Right lung (tissue), 5 donors: Measurements from ENCODE around the gene ZCCHC7. TPM values are rescaled to one million over a fixed set of nuclear protein-coding genes. Genes with fewer than 3 reads are reported as not detected.

Experiments
- DNase-seq, 2 donors: peaks; one replicate each; pipeline ENCODE4 v3.0.0-alpha.2; 2013
- polyA plus RNA-seq, 5 donors: library from polyadenylated mRNA; unstranded; fragments of 120-200 nt; gene quantifications; one replicate each; pipeline versions ENCODE4 v1.2.1 to v1.2.3, GENCODE V29; 2013; ENCODE audit warnings: inconsistent platforms in 1 of 5, low replicate concordance in 1 of 5; ENCODE audit not compliant: insufficient read length in 5 of 5, insufficient read depth in 1 of 5

ZCCHC7 gene
- polyA plus RNA-seq, 5 donors = 18.2 to 24.5 (median 24.3) TPM

DNA sequence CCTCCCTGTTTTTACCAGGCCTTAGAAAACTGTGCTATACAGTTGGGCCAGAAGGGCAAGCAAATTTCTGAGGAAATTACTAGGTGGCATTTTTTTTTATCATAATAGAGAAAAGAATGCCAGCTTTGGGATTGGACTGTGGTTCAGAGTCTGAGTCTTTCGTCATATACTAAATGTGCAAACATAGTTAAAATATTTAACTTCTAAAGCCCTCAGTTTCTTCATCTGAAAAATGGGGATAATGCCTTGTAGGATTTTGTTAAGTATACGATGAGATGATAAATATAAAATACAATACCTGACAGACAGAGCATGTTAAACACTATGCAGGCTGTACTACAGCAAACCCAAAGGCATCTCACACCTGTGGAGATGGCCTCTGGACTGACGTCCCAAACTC lies 214.9 kb downstream of the ZCCHC7 start:
- no peak for DNase-seq

DNA sequence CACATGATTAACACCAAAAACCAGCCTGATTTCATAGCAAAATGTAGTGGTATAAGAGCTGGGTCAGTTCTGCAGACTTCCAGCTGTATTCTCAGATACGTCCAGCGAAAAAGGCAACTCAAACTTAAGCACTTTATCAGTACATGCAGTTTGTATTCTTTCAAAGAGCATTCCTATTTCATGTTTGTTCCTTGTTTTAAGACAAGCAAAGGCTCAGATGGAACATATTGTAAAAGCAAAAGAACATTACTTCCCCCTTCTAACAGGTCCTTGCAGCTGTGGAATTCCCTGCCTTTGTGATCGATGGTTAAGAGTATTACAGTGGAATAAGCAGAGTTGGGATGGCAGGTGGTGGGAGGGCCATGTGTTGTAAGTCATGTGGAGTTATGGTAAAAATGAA lies 215.8 kb downstream of the ZCCHC7 start:
- no peak for DNase-seq

DNA sequence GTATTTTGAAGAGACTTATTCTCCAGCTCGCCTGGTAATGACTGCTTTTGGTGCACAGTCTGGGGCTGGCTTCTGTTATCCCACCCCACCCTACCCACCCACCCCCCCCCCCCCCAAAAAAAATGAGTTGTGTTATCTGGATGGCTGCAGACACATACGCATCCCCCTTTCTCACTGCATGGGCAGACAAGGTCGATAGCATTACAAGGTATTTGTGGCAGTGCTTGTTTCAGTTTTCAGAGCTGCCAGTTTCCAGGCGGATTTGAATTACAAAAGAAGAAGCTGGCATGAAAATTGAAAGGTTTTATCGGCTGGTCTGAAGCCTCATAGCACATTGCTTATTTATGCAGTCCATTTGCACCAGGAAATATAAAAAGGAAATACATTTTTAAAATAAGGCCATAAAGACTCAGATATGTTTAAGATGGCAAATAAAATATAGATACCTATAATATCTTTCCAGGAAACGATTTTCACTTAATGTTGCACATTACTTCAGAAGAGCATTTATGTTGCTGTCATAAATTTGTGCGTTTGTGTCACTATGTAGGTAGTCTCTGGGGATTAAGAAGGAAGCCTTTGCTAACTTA lies 217.0 kb downstream of the ZCCHC7 start:
- DNase-seq = no peak

DNA sequence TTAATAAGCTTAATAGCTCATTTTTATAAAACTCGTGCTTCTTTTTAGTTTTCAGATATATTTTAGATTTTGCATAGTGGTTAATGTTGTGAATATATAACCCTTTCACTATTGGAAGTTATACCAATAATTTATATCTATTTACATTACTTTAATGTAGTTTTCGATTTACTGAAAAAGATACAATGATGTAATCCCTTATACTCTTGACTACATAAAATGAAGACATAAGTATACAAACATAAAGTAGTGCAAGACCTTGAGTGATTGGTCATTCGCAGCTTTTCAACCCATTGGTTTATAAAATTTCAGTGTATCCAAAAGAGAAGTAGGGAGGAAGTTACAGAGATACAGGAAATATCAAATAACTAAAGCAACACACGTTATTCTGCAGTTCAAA lies 217.8 kb downstream of the ZCCHC7 start:
- DNase-seq = no peak

DNA sequence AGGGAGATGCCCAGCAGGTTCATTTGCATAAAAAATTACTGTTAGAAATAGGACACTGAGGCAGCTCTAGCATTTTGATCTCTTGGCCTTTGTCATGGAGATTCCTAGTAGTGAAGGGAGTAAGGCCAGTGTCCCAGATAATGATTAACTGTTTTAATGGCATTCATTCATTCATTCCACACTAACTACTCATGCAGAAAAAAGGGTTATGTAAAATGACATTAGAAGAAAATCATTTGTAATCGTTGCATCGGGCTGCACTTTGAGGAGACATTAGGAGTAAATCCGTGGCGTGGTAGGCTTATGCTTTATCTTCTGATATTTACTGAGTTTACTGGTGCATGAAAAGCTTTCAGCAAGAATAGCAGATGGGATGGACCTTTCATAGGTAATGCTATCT lies 219.5 kb downstream of the ZCCHC7 start:
- DNase-seq = no peak

DNA sequence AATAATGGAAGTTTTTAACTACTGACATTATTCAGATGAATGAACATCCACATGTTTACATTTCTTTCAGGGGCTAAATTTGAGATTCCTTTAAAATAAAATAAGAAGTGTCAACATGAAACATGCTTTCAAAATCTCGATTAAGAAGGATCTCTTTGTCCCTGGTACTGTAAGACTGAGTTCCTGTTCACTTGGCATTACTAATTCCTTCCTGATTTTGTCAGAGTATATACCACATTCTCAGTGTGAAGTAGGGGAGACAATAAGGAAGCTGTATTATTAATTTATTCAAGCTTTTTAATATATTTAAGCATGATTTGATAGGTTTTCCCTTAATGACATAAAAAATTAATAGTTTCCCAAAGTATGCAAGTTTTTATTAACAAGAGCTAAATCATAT lies 220.6 kb downstream of the ZCCHC7 start:
- DNase-seq = no peak

DNA sequence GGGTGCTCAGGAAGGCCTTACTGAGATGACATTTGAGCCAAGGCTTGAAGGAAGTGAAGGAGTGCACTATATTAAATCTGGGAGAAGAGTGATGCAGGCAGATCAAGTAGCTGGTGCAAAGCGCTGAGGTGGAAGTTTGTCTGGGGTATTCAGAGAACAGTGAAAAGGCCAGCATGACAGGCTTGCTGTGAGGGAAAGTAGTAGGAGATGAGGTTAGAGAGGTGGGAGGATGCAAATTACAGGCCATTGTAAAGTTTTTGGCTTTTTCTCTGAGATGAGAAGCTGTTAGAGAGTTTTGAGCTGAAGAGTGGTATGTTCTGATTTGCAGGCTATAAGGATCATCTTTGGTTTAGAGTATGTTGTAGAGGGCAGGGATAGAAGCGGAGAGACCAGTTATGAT lies 221.3 kb downstream of the ZCCHC7 start:
- no peak for DNase-seq

DNA sequence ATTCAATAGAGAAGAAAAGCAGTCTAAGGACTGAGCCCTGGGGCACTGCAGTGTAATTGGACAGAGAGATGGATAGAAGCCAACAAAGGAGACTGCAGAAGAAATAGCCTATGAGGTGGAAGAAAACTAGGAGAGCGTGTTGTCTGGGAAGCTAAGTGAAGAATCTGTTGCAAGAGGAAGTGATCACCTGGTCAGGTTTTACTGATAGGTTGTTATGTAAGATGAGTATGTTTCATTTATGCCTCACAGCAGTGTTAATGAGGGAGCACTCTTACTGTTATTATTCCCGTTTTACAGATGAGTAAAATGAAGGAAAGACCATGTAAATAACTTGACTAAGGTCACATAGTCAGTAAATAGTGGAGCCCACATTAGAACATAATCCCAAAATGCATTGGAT lies 222.1 kb downstream of the ZCCHC7 start:
- no peak for DNase-seq

DNA sequence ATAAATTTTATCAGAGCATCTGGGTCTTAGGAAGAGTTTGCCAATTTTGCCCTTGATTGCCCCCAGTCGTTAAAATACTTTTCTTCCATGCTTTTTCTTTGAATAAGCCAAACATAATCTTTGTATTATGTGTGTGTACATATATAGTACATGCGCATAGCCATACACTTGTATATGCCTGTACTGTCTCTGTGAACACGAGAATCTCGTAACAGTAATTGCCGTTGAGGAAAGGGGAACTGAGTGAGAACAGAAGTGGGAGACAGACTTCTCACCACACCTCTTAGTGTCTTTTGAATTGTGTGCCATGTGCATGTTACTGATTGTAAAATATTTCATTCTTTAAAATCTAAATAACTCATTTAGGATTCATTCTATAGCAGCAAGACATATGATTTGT lies 222.5 kb downstream of the ZCCHC7 start:
- DNase-seq = no peak

DNA sequence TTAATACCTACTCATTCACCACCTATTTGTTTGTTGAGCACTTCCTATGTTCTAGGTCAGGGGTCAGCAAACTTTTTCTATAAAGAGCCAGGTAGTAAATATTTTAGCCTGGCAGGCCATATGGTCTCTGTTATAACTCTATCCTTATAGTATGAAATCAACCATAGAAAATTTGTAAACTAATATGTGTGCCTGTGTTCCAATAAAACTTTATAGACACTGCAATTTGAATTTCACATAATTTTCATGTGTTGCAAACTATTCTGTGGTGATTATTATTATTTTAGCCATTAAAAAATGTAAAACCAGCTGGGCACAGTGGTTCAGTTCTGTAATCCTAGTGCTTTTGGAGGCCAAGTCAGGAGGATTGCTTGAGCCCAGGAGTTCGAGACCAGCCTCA lies 223.3 kb downstream of the ZCCHC7 start:
- DNase-seq = no peak

DNA sequence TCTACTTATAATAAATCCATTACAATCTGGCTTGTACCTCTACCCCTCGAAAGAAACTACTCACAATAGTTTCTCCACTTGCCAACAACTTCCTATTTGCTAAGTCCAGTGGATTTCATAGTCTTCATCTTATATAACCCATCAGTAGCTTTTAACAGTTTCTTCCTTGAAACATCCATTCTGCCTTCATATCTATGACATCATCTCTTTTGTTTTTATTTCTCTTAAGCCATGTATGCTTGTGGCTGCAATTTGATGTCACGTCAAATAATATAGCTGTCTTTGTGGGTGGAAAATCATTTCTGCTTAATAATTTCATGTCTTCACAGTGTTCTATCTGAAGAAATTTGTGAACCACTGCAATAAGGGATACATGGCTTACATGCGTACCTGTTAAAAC lies 224.7 kb downstream of the ZCCHC7 start:
- DNase-seq = no peak

DNA sequence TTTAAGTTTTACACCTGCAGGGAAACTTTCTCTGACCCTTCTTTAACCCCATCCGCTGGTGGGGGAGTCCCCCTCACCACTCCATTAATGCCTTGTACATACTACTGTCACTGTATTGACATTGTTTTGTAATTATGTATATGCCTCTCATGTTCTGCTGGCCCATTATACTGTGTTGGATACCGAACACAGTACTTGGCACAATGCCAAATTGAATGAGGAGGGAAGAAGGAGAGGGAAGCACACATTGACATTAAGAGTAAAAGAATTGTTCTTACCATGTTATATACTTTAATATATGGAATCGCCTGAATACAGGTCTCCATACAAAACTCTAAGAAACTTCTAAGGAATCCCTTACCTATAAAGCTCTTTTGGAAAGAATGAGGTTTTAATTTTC lies 228.5 kb downstream of the ZCCHC7 start:
- DNase-seq = no peak

DNA sequence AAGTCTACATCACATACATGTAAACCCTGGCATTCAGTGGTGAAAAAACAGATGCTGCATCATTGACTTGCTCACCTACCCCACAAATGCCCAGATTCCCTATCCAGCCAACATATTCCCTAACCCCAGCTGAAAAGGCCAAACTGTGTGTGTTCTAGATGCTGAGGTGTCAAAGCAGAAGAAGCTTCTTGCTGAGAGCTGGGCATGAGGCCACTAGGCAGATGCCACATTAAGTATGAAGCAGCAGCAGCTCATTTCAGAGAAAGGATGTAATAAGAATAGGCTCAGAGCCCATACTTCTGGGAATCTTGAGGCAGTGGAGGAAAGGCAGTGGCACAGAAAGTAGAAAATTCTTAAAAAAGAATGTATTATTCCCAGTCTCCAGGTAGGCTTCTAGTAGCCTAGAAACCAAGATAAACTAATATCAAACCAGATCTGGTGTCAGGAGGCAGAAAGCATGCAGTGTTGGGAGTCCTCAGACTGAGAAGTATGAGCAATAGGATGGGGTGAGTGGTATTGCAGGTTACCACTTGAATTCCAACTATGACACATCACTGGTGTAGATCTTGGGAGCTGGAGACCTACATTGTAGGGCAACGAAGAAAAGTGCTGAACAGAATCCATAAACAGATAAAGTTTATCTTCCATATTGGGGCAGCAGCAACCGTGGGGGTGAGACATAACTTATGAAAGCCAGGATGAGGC lies 230.3 kb downstream of the ZCCHC7 start:
- no peak for DNase-seq

DNA sequence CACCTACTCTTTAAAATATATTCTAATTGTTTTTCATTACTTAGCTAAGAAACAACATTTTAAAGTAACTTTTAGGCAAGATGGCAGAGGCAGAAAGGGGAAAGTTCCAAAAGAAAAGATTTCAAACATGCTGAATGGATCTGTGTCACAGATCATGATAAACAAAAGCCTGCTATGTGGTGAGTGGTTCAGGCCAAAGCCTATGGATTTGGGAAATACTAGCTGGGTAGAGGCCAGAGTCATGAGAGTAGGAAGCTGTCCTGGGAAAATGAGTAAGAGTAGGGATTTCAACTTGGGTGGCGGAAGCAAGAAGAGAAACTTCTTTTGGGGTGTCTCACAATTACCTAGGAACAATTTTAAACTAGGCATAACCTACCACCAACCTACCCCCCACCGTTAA lies 233.4 kb downstream of the ZCCHC7 start:
- DNase-seq = no peak

DNA sequence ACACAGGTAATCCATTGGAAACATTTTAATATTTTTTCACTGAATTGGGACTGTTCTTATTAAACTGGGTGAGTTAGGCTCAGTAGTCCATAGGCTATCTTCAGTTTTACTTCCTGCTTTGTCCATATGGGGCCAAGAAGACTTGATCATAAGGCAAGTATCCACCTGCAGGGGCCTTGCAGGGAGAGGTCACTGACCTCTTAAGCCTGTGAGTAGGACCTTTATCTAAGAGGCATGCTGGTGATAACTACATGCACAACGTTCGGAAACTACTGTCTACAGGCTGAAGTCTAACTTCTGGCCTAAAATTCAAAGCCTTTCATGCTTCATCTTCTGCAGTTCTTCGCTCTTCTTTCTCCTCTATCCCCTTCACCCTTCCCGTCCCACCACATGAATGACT lies 242.1 kb downstream of the ZCCHC7 start:
- DNase-seq = no peak

DNA sequence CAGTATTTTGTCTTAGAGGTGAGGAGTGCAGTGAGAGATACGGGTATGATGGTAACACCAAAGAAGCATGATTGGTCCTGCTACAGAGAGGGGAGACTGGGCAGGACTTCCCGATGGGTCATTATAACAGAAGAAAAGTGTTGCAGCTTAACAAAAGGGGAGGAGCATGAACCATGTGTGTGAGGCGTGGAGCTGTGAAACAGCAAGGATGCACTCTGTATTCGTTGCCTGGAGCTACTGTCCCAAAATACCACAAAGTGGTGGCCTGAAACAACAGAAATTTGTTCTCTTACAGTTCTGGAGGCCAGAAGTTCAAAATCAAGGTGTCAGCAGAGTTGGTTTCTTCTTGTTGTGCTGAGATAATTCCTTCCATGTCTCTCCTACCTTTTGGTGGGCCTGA lies 242.8 kb downstream of the ZCCHC7 start:
- DNase-seq = no peak

DNA sequence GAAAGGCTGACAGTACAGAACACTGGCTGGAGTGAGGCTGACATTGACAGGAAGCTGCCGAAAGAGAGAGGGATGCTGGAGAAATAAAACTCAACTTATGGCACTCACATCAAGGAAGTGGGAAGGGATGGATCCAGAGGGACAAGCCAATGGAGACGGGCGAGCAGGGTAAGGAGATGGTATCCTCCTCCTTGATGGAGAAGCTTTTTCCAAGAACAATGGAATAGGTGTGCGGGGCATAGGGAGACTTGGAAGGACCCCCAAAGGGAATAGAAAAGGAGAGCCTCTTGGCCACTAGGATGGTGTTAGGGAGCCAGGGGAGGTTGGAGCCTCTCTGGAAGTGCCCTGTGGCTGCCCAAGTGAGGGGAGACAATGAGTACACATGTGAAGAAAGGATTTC lies 243.8 kb downstream of the ZCCHC7 start:
- no peak for DNase-seq

DNA sequence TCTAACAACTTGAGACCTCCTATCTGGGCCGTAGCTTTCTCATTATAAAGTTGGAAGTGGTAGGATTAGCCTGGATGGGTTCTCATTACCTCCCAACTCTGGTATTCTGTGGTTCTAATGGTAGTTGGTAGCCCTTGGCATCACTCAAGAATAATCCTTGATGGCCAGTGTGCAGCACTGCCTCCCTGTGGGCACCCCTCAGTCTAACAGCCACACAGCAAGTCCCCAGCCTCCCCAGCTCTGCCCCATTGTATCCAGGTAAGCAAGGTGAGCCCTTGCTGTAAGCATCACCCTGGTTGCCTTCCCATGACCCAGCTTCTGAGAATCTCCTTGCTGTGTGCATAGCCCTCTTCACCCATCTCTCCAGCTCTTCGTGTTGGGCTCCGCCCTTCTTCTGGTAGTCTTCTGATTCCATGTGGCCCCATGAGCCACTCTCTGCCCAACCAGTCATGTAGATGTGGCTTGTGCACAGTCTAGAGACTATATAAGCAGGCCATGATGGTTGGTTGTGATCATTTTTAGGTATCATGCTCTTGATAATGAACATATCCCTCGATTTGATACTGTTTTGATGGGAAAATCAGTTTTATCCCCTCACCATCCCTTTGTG lies 244.5 kb downstream of the ZCCHC7 start:
- DNase-seq = no peak

DNA sequence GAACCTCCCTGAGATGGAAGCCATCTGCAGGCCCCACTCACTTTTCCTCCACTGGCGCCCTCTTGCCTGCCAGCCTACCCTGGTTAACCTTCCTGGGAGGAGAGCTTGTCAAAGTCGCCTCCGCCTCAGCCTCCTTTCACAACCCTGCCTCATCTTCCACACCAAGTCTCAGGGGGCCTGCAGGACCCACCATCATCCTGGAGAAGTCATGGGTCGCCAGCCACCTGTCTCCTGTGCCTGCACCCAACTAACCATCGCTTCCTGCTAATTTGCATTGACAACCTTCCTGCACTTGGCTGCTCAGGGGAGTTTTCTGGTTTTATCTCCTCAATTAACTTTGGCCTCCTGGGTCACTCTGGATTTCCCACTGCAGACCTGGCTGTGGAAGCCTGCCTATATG lies 249.3 kb downstream of the ZCCHC7 start:
- DNase-seq = no peak

DNA sequence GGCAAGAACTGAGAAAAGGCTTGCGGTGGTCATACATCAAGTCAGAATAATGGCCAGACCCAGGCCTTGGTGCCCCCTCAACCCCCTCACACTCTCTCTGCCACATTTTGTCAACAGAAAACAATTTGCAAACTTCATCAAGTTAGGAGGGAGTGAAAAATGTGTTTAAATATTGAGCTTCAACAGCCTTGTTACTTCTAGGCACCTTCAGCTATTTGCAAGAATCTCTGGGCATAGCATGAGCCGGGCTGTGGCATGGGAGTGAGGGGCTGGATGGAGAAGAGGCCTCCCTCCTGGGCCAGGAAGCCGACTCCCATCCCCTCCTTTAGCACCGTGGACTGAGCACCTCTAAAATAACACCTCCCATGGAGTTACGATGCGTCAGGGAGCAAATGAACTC lies 249.9 kb downstream of the ZCCHC7 start:
- DNase-seq = no peak

DNA sequence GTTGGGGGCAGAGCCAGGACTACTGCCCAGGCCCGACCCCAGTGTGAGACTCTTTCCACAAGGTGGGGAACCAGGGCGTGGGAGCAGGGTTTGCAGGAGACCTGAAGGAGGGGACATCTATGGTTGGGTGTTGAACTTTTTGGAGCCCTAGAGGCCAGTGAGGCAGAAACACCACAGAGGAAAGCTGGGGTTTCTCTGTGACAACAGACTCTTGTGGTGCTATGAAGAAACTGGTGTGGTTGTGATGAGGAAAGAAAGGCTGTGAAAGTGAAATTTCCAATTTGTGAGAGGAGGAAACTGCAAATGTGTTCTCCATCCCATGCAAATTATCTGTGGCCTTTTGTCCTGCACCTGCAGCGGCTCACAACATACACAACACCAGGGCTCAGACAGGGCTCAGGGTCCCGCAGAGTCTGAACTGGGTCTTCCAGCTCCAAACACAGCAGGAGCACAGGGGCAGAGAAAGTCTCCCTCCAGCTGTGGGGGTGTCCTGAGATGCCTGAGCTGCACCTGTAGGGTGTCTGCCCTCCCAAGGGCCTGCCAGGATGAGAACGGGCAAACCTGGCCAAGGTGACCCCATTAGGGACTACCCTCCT lies 250.7 kb downstream of the ZCCHC7 start:
- no peak for DNase-seq

DNA sequence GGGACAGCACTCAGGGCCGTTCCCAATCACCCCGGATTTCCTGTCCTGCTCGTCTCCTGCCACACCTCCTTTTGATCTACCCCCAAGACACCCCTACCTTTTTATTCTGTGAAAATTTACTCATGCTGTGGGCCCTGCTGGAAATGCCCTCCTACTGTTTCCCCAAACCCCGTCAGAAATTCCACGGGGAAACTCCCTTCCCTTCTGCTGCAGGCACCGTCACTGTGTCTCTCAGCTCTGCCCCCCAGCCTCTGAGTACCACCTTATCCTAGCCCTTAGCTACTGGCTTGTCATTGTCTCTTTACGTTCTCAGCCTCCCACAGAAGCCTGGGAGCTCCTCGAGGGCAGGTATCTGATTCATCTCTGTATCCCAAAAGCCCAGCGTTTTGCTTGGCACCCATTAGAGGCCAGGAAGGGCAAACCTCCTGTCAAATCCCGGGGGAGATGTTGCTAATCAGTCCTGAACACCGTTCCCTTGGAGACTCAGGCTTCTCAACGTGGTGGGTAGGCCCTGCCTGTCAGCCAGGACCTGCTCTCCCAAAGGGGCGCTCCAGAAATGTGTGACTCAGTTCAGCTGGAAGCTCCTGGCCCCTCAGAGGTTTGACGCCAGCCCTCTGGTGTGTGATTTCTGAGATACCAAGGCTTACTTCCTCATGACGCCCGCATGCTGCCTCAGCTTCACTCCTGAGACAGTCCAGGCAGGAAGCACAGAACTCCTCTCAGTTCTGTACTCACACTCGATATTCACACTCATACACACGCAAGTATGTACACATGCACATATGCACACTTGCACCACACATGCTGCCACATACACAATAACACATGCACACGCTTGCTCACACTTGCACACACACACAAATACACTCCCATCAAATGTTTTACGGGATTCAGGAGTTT lies 251.4 kb downstream of the ZCCHC7 start:
- no peak for DNase-seq
